HG02981 (cell line): ENCODE data around the gene TMC1.
"Not testable (repeated sequence)": the region's sequence is repeated elsewhere in the genome, so short reads cannot be mapped to it uniquely, and the experiment has no call there.

Source experiments
- ATAC-seq: cut with Tn5 transposase; IDR thresholded peaks from one replicate; pipeline ENCODE4 v1.9.1; 2021; ENCODE audit warnings: mild to moderate bottlenecking, moderate library complexity; ENCODE audit not compliant: unreplicated experiment

Gene TMC1

GRCh38 chr9:72521416-72521815 is at the start of gene TMC1:
Gene TMC1, plus strand, starts transcription at chr9:72521608. Its CDS starts 127,041 bp downstream, at chr9:72648649.
- not testable (repeated sequence) for ATAC-seq

- peak; percentile 85 for ATAC-seq
Measured at GRCh38 chr9:72473474-72474261, 47.7 kb upstream of the TMC1 start.

- ATAC-seq = no peak
Measured at GRCh38 chr9:72474676-72475075, 46.7 kb upstream of the TMC1 start.

GRCh38 chr9:72476100-72476499 is 45.3 kb upstream of the TMC1 start:
- no peak for ATAC-seq

GRCh38 chr9:72476617-72477437 is 44.6 kb upstream of the TMC1 start:
- ATAC-seq = no peak

GRCh38 chr9:72477930-72478518 is 43.4 kb upstream of the TMC1 start:
- no peak for ATAC-seq

GRCh38 chr9:72478966-72479365 is 42.4 kb upstream of the TMC1 start:
- no peak for ATAC-seq

- not testable (repeated sequence) for ATAC-seq
Measured at GRCh38 chr9:72480261-72480660, 41.1 kb upstream of the TMC1 start.

GRCh38 chr9:72480921-72481320 is 40.5 kb upstream of the TMC1 start:
- no peak for ATAC-seq

GRCh38 chr9:72485821-72486593 is 35.4 kb upstream of the TMC1 start:
- ATAC-seq = no peak

- no peak for ATAC-seq
Measured at GRCh38 chr9:72486594-72486955, 34.8 kb upstream of the TMC1 start.

- not testable (repeated sequence) for ATAC-seq
Measured at GRCh38 chr9:72487665-72488064, 33.7 kb upstream of the TMC1 start.

- ATAC-seq = no peak
Measured at GRCh38 chr9:72489986-72490385, 31.4 kb upstream of the TMC1 start.

- no peak for ATAC-seq
Measured at GRCh38 chr9:72491242-72491641, 30.2 kb upstream of the TMC1 start.

GRCh38 chr9:72494051-72494450 is 27.4 kb upstream of the TMC1 start:
- ATAC-seq = no peak

GRCh38 chr9:72497447-72498046 is 23.9 kb upstream of the TMC1 start:
- ATAC-seq = no peak

- ATAC-seq = no peak
Measured at GRCh38 chr9:72506615-72507014, 14.8 kb upstream of the TMC1 start.

- ATAC-seq = peak; percentile 17
Measured at GRCh38 chr9:72509053-72509452, 12.4 kb upstream of the TMC1 start.

GRCh38 chr9:72509635-72510034 is 11.8 kb upstream of the TMC1 start:
- ATAC-seq = peak; percentile 95

- ATAC-seq = not testable (repeated sequence)
Measured at GRCh38 chr9:72521011-72521410, 397 bp upstream of the TMC1 start.
